ENCODE measurements around the gene APOC4.
A peak's percentile ranks its signal among the peaks of the same experiment; 100 is the strongest.

Gene APOC4

DNA sequence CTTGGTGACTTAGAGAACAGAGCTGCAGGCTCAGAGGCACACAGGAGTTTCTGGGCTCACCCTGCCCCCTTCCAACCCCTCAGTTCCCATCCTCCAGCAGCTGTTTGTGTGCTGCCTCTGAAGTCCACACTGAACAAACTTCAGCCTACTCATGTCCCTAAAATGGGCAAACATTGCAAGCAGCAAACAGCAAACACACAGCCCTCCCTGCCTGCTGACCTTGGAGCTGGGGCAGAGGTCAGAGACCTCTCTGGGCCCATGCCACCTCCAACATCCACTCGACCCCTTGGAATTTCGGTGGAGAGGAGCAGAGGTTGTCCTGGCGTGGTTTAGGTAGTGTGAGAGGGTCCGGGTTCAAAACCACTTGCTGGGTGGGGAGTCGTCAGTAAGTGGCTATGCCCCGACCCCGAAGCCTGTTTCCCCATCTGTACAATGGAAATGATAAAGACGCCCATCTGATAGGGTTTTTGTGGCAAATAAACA, 17.8 kb upstream of the APOC4 start:
- no peak for DNase-seq

DNA sequence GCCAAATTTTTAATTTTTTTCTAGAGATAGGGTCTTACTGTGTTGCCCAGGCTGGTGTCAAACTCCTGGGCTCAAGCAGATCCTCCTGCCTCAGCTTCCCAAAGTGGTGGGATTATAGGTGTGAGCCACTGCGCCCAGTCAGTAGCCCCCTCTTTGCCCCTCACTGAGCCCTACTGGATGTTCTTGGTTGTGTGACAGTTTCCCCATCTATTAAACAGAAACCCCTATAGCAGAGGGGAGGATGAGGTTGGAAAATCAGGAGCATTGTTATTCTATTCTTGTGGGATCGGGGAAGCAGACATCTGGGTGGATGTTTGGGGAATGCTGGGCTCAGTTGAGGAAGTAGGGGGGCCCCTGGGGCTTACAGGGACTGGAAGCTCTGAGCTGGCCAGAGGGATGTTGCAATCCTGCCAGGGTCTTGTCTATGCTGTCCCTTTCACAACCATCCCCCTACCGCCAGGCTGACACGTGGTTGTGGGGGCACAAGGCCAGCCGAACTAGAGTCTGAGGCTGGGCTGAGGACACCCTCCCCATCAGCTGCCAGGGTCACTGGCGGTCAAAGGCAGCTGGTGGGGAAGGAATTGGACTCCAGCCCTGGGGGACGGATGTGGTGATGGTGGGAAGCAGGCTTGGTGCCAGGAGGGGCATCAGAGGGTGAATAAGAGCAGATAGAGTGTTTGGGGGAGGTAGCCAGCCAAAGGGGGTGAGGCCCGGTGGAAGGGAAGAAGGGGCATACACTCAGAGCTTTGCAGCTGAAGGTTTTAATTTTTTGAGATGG, 16.7 kb upstream of the APOC4 start:
- peak; percentile 22 for DNase-seq

DNA sequence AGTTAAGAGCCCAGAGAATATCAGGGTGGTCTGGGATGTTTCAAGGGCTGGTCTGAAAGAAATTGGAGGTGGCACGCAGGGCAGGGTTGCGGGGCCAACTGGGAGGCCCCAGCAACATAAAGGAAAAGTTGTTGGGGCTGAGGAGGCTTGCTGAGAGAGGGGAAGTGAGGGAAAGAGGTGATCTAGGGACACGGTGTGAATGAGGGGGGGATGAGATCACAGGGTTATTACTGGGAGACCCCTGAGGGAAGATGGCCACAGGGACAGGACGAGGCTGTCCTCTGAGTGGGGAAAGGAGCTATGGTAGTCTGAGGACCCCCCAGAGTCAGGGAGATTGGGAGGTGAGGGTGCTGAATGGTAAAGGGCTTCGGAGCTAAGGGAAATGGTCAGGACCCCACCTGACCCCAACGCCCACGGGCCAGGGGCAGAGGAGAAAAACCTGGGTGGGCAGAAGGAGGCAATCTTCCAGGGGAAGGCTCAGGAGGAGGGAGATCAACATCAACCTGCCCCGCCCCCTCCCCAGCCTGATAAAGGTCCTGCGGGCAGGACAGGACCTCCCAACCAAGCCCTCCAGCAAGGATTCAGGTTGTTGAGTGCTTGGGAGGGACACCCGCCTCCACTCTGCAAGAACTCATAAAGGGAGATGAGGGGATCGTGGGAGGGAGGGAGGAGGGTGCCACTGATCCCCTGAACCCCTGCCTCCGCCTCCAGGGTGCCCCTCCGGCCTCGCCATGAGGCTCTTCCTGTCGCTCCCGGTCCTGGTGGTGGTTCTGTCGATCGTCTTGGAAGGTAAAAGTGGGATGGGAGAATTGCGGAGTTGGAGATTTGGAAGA, 15.6 kb upstream of the APOC4 start:
- DNase-seq, result peak; percentile 13

DNA sequence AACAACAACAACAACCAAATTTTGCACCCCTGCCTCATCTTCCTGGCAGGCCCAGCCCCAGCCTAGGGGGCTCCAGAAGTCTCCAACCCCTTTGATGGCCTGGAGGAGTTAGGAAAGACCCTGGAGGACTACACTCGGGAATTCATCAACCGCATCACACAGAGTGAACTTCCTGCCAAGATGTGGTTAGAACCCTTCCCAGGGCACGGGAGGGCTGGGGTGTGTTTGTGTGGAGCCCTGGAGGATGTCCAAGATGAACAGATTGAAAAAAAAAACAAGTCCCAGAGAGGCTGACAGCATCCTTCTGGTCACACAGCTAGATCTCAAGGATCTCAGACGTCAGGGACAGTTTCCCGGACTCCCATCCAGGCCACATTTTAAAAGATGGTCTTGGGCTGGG, 14.3 kb upstream of the APOC4 start:
- DNase-seq, result no peak

DNA sequence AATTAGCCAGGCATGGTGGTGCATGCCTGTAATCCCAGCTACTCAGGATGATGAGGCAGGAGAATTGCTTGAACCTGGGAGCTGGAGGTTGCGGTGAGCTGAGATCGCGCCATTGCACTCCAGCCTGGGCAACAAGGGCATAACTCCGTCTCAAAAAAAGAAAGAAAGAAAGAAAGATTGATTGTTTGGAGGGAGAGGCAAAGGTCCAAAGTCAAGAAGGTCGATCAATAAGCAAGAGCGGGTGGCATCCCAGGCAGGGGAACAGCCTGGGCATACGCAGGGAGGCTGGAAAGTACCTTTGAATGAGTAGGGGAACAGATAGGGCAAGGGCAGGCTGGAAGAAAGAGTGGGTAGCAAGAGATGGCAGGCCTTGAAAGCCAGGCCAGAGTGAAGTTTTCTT, 11.9 kb upstream of the APOC4 start:
- DNase-seq, result no peak

DNA sequence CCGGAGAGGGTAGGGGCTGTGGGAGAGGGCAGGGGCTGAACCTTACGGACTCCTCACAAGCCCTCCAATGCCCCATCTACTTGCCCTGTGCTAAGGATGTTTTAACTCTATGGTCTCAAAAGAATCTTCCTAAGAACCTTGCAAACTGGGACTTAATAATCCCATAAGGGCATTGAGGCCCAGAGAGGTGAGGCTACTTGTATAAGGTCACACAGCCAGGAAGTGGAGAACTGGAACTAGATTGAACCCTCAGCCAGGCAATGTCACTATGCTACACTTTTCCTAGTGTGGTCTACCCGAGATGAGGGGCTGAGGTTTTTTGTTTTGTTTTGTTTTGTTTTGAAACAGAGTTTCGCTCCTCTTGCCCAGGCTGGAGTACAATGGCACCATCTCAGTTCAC, 10.5 kb upstream of the APOC4 start:
- DNase-seq, result no peak

DNA sequence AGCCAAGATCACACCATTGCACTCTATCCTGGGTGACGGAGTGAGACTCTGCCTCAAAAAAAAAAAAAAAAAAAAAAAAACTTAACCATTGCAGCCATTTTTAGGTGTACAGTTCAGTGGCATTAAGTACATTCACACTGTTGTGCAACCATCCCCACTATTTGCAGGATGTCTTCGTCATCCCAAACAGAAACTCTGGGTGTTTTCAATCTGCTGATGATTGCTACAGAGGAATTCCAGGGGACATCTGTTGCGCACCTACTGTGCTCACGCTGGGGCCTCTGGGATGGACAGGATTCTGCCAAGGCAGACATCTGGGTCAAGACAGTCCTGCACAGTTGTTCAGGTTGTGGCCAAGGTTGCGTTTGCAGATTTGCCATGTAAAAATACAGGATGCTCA, 2.4 kb upstream of the APOC4 start:
- no peak for DNase-seq

DNA sequence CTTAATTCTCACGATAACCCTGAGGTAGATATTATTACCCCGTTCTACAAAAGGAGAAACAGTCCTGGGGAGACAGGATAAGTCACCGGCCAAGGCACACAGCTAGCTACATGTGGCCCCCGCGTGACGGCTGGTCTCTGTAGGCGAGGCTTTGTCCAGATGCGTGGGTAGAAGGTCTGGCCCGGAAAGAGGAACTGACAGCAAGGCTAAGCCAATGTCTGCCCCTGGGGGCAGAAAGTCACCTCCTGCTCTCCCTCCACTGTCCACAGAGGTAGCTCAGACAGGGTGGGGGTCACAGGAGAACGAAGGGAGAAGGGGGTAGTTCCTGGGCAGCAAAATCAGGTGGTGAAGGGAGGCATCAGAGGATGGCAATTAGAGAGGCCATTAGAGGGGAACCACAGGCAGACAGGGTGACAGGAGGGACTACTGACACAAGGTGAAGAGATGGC, 1.8 kb downstream of the APOC4 start:
- no peak for DNase-seq

DNA sequence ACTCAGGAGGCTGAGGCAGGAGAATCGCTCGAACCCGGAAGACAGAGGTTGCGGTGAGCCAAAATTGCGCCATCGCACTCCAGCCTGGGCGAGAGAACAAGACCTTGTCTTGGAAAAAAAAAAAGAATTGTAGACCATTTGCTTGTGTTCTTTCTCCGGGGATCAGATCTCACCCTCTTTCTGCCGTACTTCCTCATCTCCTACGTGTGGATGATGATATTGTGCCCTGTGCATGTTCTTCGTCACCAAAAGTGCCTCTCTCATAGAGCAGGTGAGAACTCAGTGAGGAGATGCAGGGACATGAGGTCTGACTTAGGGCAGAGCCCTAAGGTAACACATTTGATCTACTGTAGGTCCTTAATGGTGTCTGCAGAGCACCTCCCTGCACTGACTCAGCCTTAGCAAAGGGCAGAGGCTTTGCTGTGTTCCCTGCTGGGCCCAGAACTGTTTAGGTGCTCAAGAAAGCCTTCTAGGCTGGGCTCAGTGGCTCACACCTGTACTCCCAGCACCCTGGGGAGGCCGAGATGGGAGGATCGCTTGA, 5.1 kb downstream of the APOC4 start:
- DNase-seq, result no peak

DNA sequence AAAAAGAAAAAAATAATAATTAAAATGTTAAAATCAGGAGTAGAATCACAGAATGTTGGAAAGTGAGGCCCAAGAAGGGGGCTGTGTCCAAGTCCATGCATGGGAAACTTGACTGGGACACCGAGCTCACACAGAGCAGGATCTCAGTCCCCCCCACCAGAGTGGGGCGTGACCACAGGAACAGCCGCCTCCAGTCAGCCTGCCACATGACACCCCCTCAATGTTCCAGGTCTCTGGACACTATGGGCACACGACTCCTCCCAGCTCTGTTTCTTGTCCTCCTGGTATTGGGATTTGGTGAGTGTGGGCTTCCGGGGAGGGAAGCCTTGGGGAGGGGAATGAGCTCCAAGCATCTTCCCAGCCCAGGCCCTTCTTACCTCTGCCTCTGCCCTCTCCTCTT, 6.2 kb downstream of the APOC4 start:
- DNase-seq, result no peak

DNA sequence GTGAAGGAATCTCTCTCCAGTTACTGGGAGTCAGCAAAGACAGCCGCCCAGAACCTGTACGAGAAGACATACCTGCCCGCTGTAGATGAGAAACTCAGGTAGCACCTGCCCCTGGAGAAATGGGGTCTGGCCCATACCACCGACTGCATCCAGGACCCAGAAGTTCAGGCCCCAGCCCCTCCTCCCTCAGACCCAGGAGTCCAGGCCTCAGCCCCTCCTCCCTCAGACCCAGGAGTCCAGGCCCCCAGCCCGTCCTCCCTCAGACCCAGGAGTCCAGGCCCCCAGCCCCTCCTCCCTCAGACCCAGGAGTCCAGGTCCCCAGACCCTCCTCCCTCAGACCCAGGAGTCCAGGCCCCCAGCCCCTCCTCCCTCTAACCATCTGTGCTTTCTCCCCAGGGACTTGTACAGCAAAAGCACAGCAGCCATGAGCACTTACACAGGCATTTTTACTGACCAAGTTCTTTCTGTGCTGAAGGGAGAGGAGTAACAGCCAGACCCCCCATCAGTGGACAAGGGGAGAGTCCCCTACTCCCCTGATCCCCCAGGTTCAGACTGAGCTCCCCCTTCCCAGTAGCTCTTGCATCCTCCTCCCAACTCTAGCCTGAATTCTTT, 6.8 kb downstream of the APOC4 start:
- no peak for DNase-seq

DNA sequence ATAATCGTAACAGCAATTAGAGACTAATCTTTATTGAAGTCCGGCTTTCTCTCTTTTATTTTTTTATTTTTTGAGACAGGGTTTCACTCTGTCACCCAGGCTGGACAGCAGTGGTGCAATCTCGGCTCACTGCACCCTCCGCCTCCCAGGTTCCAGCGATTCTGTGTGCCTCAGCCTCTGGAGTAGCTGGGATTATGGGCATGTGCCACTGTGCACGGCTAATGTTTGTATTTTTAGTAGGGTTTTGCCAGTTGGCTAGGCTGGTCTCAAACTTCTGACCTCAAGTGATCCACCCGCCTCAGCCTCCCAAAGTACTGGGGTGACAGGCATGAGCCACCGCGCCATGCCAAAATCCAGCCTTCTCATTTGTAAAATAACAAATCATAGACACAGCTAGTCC, 7.5 kb downstream of the APOC4 start:
- no peak for DNase-seq

DNA sequence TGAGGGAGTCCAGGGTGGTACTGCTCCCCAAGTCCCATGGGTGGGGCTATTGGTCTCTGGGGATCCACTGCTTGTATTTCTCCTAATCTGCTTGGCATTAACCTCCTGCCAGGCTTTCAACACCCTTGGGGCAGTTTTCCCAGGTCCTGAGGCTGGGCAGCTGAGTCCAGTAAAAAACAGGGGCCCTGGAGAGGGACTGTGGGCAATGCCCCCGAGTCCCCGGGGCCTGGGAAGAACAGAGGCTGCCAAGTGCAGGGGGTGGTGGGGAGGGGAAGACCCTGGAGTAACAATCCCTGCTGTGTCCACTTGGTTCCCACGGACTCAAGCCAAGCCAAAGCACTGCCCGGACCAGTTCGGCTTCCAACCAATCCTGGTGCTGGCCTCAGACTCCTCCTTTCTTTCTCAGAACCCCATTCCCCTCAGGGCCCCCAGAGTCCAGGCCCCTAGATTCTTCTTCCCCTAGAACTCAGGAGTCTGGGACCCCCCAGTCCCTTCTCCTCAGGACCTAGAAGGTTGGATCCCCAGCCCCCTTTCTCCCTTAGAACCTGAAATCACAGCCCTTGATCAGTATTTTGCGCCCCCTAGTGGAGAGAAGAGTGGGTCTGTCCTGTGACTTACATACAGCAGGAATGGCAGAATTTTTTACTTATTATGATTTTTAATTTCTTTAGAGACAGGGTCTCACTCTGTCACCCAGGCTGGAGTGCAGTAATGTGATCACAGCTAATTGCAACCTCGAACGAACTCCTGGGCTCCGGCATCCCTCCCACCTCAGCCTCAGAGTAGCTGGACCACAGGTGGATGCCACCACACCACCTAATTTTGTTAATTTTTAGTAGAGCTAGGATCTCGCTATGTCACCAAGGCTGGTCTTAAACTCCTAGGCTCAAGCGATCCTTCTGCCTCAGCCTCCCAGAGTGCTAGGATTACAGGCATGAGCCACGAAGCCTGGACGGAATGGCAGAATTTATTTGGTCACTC, 9.4 kb downstream of the APOC4 start:
- DNase-seq, result peak; percentile 93

DNA sequence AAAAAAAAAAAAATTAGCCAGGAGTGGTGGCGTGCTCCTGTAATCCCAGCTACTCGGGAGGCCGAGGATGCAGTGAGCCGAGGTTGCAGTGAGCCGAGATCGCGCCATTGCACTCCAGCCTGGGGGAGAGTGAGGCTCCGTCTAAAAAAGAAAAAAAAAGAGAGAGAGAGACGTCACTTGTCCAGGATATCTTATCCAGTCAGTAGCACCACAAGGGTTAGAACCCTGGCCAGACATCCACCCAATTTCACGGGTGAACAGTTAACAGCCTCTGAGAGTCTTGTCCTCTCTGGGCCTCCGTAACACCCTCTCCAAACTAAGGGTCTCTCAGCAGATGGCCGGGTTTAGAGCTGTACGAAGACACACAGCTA, 12.2 kb downstream of the APOC4 start:
- DNase-seq, result no peak

DNA sequence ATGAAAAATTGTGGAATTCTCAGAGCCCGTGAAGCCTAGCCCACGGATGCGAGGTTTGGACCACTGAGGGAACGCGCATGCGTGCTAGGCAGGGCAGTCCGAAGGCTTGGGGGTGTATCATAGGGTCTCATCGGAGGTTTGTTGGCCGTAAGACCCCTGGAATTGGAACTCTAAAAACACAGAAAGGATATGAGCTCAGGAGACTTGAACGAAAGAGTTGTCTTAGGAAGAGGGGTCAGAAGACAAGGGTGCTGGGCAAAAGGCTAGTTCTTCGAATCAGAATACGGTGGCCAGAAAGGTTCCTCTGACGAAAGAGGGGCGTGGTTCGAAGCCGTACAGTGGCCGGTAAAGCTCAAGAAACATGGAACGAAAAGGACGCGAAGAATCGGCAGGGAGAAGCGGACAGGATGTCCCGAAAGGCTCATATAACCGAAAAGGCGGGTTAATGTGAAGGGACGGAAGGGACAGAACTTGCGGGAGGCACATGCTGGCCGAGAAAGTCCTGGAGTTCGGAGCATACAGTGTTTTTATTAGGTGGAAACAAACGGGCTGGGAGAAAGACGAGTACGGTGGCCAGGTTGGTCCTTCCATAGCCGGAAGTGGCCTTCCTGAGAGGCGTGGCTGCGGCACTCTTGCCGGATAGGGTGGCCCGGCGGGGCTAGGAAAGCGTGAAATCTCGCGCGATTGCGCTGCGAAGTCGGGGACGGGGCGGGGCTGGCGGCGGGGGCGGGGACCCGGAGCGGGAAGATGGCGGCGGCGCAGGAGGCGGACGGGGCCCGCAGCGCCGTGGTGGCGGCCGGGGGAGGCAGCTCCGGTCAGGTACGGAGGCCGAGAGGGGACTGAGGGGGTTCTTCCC, 12.8 kb downstream of the APOC4 start, which contains the start of gene CLPTM1:
TSS of gene CLPTM1 (plus strand) at position 732 of the 856 bp plus-strand sequence. CDS start at position 748, 16 bp downstream.
- DNase-seq, result peak; percentile 99

DNA sequence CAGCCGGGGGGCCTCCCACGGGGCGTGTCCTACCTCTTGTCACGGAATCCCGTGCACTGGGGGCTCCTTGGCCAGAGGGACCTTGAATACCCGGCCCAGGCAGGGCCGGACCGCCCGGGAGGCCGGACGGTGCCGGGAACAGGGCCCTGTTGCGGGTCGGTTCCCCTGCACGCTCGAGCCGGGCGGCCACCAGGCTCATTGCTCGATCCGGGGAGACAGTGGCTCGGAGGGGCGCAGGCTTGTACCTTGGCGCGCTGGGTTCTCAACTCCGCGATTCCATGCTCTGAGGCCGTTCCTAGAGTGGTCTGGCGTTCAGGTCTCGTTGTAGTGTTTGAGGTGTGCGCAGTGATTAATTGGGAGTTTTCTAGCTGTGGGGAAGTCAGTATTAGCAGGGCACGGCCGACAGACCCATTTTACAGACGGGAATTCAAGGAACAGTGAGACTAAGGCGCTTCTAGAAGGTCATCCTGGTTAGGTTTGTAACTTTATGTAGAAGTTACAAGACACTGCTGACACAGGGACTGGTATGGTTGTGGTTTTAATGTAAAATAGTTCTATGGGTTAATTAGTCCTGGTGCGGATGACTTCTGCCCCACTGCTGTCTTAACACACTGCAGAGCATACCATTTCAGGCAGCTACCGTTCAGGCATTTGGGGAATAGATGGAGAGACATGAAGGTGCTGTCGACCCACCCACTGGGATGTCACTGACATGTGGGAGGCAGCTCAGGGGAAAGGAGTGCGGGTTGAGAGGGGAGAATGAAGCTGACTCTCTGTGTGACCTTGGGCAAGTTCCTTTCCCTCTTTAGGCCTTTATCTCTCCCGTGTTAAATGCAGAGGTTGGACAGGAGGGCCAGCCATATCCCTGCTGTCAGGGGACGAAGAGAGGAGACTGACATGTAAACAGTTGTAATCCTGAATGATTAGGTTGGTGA, 13.7 kb downstream of the APOC4 start:
- DNase-seq, result no peak

DNA sequence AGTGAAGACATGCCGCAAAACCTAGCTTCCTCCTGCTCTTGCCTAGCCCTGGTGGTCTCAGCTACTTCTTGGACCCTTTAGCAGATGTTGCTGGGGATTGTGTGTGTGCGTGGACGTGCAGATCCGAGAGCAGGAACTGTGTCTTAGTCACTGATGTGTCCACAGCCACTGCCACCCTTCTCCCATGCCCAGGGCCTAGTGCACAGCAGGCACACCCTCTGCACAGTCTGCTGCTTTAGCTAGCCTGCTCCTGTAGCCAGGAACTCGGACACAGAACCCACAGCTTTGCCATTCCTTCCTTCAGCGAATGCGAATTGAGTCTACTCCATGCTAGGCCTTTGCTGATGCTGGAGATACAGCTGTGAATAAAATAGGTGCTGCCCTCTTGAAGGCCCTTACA, 15.5 kb downstream of the APOC4 start:
- no peak for DNase-seq

DNA sequence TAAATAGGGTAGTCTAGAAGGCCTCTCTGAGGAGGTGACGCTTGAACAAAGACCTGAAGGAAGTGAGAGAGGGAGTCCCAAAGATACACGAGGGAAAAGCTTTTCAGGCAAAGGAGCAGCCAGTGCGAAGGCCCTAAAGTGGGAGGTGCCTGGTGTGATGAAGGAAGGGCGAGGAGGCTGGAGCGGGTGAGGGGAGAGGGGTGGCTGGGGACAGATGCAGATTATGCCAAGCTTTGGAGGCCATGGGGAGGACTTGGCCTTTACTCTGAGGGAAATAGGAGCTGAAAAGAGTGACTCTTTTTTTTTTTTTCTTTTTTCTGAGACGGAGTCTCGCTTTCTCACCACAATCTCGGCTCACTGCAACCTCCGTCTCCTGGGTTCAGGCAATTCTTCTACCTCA, 16.1 kb downstream of the APOC4 start:
- DNase-seq, result no peak

DNA sequence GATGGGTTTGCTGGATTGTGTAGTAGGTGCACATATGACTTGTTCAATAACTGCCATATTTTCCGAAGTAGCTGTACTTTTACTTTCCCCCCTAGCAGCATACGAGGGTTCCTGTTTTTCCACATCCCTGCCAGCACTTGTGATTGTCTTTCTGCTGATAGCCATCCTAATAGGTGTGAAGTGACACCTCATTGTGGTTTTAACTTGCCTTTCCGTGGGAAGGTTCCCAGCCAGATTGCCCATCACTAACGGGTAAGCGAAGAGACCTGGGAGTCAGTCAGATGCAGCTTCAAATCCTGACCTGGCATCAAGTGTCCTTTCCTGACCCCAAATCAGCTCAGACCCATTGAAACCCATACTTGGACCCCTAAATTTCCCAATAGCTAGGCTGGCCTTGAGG, 17.7 kb downstream of the APOC4 start:
- DNase-seq, result no peak
